ENCODE measurements around the gene MYRFL. TPM values are rescaled to one million over a fixed set of nuclear protein-coding genes. Genes with fewer than 3 reads are reported as not detected.

Gene MYRFL
- total RNA-seq, 6 donors from 2014 or later: 0.10 to 1.8 (median 0.20) TPM; not detected in 3

DNA sequence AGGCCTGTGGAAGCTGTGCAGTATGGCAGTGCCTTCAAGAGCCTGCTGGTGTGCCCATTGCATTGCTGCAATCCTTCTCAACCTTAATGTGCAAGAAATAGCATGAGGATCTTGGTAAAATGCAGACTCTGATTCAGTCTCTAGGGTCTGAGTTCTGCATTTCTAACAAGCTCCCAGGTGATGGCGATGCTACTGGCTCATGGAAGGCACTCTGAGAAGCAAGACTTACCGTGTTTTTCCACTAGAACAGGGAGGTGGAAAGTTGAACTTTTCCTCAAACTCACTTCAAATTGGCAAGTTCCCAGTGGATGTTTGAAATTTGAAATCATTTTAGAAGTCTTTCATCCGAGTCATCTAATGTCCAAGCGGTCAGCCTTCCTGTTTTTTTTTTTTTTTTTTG is 55.5 kb downstream of the MYRFL start:
- DNase-seq: no peak
- Histone ChIP-seq H3K4me1 (peaks cover 3 to 8% (median 6%) of the 10 kb centered on the region in 4 donors), H3K9me3 (no peaks in the 10 kb centered on the region), H3K27me3 (peaks cover 0 to 3% (median 0%) of the 10 kb centered on the region in 4 donors), H3K36me3 (no peaks in the 10 kb centered on the region), H3K27ac (no peak overlapping the region), H3K4me3 (no peak overlapping the region)
- 88 to 90% methylated on average over 4 of the region's 4 CpGs for WGBS, 2 donors
- TF ChIP-seq, protein P1, sequence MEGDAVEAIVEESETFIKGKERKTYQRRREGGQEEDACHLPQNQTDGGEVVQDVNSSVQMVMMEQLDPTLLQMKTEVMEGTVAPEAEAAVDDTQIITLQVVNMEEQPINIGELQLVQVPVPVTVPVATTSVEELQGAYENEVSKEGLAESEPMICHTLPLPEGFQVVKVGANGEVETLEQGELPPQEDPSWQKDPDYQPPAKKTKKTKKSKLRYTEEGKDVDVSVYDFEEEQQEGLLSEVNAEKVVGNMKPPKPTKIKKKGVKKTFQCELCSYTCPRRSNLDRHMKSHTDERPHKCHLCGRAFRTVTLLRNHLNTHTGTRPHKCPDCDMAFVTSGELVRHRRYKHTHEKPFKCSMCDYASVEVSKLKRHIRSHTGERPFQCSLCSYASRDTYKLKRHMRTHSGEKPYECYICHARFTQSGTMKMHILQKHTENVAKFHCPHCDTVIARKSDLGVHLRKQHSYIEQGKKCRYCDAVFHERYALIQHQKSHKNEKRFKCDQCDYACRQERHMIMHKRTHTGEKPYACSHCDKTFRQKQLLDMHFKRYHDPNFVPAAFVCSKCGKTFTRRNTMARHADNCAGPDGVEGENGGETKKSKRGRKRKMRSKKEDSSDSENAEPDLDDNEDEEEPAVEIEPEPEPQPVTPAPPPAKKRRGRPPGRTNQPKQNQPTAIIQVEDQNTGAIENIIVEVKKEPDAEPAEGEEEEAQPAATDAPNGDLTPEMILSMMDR (IDR thresholded peaks at IDR 0.05): no peak
- ATAC-seq (ENCODE audit: low FRiP score in 2 of 2): no peak

GRCh38 chr12:69881771-69882170 is 56.7 kb downstream of the MYRFL start:
- WGBS, 2 donors: 64 to 87% methylated on average over 3 of the region's 3 CpGs
- no peak for DNase-seq
- Histone ChIP-seq H3K4me1 (peaks cover 3 to 8% (median 7%) of the 10 kb centered on the region in 4 donors), H3K27ac (no peak overlapping the region), H3K4me3 (no peak overlapping the region), H3K27me3 (peaks cover 0 to 3% (median 0%) of the 10 kb centered on the region in 4 donors), H3K9me3 (no peaks in the 10 kb centered on the region), H3K36me3 (no peaks in the 10 kb centered on the region)
- ATAC-seq (ENCODE audit: low FRiP score in 2 of 2): no peak
- TF ChIP-seq, protein P1 (IDR thresholded peaks at IDR 0.05): no peak
- TF ChIP-seq POLR2AphosphoS5 (IDR thresholded peaks at IDR 0.05) (no peak), EP300 (IDR thresholded peaks at IDR 0.05) (no peak), POLR2A (IDR thresholded peaks at IDR 0.05) (no peak)

DNA sequence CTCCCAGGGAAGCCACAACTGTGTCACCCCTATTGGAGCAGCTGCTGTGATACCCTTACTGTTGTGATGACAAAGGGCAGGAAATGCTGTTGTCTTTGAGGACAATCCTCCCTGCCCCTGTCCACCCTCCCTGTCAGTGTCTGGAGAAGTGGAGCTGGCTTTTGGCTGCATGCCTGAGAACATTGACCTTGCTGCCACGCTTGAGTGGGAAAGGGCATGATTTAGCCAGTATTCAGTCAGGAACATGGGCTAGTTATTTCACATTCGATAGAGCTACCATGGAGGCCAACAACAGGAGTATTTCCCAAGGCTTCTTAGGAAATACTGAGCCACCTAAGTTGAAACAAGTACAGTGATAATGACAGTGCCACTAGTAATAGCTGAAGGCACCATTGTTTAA is 59.4 kb downstream of the MYRFL start:
- no peaks in the 10 kb centered on the region for H3K9me3 ChIP-seq
- no peak overlapping the region for H3K27ac ChIP-seq
- TF ChIP-seq, protein P1 (IDR thresholded peaks at IDR 0.05): no peak
- TF ChIP-seq POLR2AphosphoS5 (IDR thresholded peaks at IDR 0.05): no peak
- no peak for TF ChIP-seq EP300 (IDR thresholded peaks at IDR 0.05)
- no peak for TF ChIP-seq POLR2A (IDR thresholded peaks at IDR 0.05)
- no peaks in the 10 kb centered on the region for H3K27me3 ChIP-seq
- DNase-seq (no peak), ATAC-seq (ENCODE audit: low FRiP score in 2 of 2) (no peak)
- peaks cover 0 to 5% (median 1%) of the 10 kb centered on the region in 4 donors for H3K4me1 ChIP-seq
- WGBS, 2 donors: 43 to 71% methylated on average over 1 to 2 of the region's 2 CpGs
- H3K4me3 ChIP-seq: no peak overlapping the region
- H3K36me3 ChIP-seq: no peaks in the 10 kb centered on the region

DNA sequence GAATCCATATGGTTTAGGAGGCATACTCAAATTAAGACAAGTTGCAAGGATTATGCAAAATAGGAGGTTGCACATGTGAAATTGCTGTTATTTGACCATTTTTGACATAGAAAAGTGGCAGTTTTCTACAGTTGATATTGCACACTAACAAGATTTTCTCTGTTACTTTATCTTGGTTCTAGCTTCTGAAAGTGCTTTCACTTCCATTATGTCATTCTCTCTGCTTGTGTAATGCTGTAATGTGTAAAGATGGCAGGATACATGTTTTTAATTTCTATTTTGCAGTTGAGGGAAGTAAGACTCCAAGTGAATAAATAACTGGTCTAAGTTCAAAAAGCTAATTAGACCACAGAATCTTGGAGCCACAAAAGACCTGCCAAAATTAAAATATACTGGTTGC is 60.6 kb downstream of the MYRFL start:
- TF ChIP-seq POLR2A (IDR thresholded peaks at IDR 0.05): no peak
- no peak for TF ChIP-seq POLR2AphosphoS5 (IDR thresholded peaks at IDR 0.05)
- TF ChIP-seq EP300 (IDR thresholded peaks at IDR 0.05): no peak
- TF ChIP-seq, protein P1 (IDR thresholded peaks at IDR 0.05): no peak
- no peak overlapping the region for H3K27ac ChIP-seq

GRCh38 chr12:69886109-69886508 is 61.1 kb downstream of the MYRFL start:
- 81 to 83% methylated on average over 3 to 5 of the region's 5 CpGs for WGBS, 2 donors
- DNase-seq: no peak
- Histone ChIP-seq H3K4me1 (peaks cover 0 to 4% (median 0%) of the 10 kb centered on the region in 4 donors), H3K27me3 (no peaks in the 10 kb centered on the region), H3K27ac (no peak overlapping the region), H3K4me3 (no peak overlapping the region), H3K9me3 (no peaks in the 10 kb centered on the region), H3K36me3 (no peaks in the 10 kb centered on the region)
- no peak for ATAC-seq (ENCODE audit: low FRiP score in 2 of 2)
- TF ChIP-seq POLR2AphosphoS5 (IDR thresholded peaks at IDR 0.05): no peak
- TF ChIP-seq, protein P1 (IDR thresholded peaks at IDR 0.05): no peak
- TF ChIP-seq POLR2A (IDR thresholded peaks at IDR 0.05): no peak

More for the DNA sequence above, 60.6 kb downstream of the MYRFL start:
- no peaks in the 10 kb centered on the region for H3K36me3 ChIP-seq
- no peak for DNase-seq
- H3K4me1 ChIP-seq: peaks cover 0 to 4% (median 0%) of the 10 kb centered on the region in 4 donors
- H3K9me3 ChIP-seq: no peaks in the 10 kb centered on the region
- H3K27me3 ChIP-seq: no peaks in the 10 kb centered on the region
- H3K4me3 ChIP-seq: no peak overlapping the region
- no peak for ATAC-seq (ENCODE audit: low FRiP score in 2 of 2)

Data from upper lobe of left lung (tissue), 6 donors.